Stomach (tissue), 9 donors: Measurements from ENCODE around the gene SHQ1. TPM values are rescaled to one million over a fixed set of nuclear protein-coding genes. Genes with fewer than 3 reads are reported as not detected.

Source experiments
- DNase-seq, 2 donors: peaks; one replicate each; pipeline versions ENCODE4 v3.0.0 to v3.0.0-alpha.2; 2013 to 2019
- H3K27ac ChIP-seq, 5 donors: fragments of 200-600 bp in 4 of 5; sonication (generic) in 4 of 5; one replicate each; pipeline ENCODE4 v1.5.1; 2013 to 2019; ENCODE audit warnings: mild to moderate bottlenecking in 1 of 5, moderate library complexity in 1 of 5
- H3K27me3 ChIP-seq, 3 donors: fragments of 200-600 bp; sonication (generic); one replicate each; pipeline ENCODE4 v1.5.1; 2017 to 2019; ENCODE audit warnings: mixed run types in 1 of 3
- H3K36me3 ChIP-seq, 4 donors: fragments of 200-600 bp; sonication (generic); 1 replicate in 3 of 4; 2 replicates in 1 of 4; pipeline ENCODE4 v1.5.1; 2016 to 2019
- H3K4me1 ChIP-seq, 4 donors: fragments of 200-600 bp; sonication (generic); one replicate each; pipeline ENCODE4 v1.5.1; 2016 to 2019
- H3K4me3 ChIP-seq, 4 donors: fragments of 200-600 bp; sonication (generic) in 3 of 4; one replicate each; pipeline ENCODE4 v1.5.1; 2016 to 2019; ENCODE audit warnings: mild to moderate bottlenecking in 1 of 4
- H3K9me3 ChIP-seq, 4 donors: fragments of 200-600 bp; sonication (generic); one replicate each; pipeline ENCODE4 v1.5.1; 2016 to 2019
- EP300 ChIP-seq: sonication (generic); formaldehyde crosslinking; IDR thresholded peaks from one replicate; pipeline ENCODE4 v1.6.1; 2017; ENCODE audit warnings: antibody characterized with exemption
- POLR2A ChIP-seq, 4 donors: fragments of 450-650 bp; IDR thresholded peaks; one replicate each; pipeline ENCODE4 v1.6.1; 2016; ENCODE audit warnings: antibody characterized with exemption in 4 of 4, control low read depth in 2 of 4, mild to moderate bottlenecking in 1 of 4, moderate library complexity in 1 of 4
- POLR2AphosphoS5 ChIP-seq, 3 donors: sonication (generic); formaldehyde crosslinking; IDR thresholded peaks; one replicate each; pipeline ENCODE4 v1.6.1; 2016; ENCODE audit warnings: antibody characterized with exemption in 3 of 3
- WGBS, 5 donors: extraction: QIAGEN DNeasy Blood & Tissue Kit in 3 of 5; methylation state at CpG; one replicate each; pipeline versions ENCODE4 v1.1.5 to v1.1.7; 2013 to 2018; 5-methylcytosine and 5-hydroxymethylcytosine counted together
- intact Hi-C: fragments of 100-400 bp; cut with DNase I; formaldehyde crosslinking; loops from one replicate; pipeline ENCODE4 v1.15.1; 2023; ENCODE audit warnings: low total_unique reads
- polyA plus RNA-seq, 3 donors: library from polyadenylated mRNA; stranded (reverse); fragments of 200-250 nt; gene quantifications; one replicate each; pipeline ENCODE4 v1.2.3, GENCODE V29; 2013
- total RNA-seq, 5 donors: library from RNA; depleted of rRNA; stranded (reverse); fragments of >200 nt; gene quantifications; one replicate each; pipeline versions ENCODE4 v1.1.0 to v1.2.3, GENCODE V29; 2014 to 2016
- TF ChIP-seq, protein P1 (sequence below), 7 experiments: fragments of 450-650 bp in 4 of 7; fragments of 200-600 bp in 3 of 7; sonication (generic) in 3 of 7; IDR thresholded peaks; one replicate each; pipeline ENCODE4 v1.5.1; 2016 to 2019; ENCODE audit warnings: antibody characterized with exemption in 7 of 7, control low read depth in 2 of 7, mild to moderate bottlenecking in 1 of 7
- donor health status: healthy with polysubstance abuse.
- donor health status: Bipolar disorder and iron deficiency.
- donor health status: healthy.

The SHQ1 gene
- total and polyA plus RNA-seq, 8 donors, result 7.5 to 77.9 (median 12.0) TPM

DNA sequence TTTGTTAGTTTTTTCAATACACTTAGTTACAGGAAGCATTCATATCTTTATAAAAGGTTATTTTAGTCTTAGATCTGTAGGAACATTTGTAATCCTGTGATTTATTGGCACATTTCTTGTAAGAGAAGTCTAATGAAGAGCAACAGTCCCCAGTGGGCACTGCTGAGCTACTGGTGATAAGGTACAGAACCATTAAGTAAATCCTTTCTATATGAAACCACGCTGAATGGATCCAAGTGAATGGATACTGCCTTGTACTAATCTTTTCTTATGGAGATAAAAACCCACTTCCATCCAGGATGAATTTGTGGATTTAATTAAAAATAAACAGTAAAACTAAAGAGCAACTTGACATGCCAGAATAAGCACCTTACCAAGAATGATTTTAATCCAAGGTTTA lies 64.0 kb downstream of the SHQ1 start:
- WGBS, 5 donors, result 92 to 99% (median 96%) methylated on average over 1 of the region's 1 CpG
- Histone ChIP-seq H3K27me3 (no peaks in the 10 kb centered on the region), H3K4me3 (no peak overlapping the region), H3K27ac (no peak overlapping the region), H3K36me3 (peaks cover 0 to 31% (median 21%) of the 10 kb centered on the region in 4 donors), H3K4me1 (no peaks in the 10 kb centered on the region), H3K9me3 (no peaks in the 10 kb centered on the region)
- TF ChIP-seq, protein P1, sequence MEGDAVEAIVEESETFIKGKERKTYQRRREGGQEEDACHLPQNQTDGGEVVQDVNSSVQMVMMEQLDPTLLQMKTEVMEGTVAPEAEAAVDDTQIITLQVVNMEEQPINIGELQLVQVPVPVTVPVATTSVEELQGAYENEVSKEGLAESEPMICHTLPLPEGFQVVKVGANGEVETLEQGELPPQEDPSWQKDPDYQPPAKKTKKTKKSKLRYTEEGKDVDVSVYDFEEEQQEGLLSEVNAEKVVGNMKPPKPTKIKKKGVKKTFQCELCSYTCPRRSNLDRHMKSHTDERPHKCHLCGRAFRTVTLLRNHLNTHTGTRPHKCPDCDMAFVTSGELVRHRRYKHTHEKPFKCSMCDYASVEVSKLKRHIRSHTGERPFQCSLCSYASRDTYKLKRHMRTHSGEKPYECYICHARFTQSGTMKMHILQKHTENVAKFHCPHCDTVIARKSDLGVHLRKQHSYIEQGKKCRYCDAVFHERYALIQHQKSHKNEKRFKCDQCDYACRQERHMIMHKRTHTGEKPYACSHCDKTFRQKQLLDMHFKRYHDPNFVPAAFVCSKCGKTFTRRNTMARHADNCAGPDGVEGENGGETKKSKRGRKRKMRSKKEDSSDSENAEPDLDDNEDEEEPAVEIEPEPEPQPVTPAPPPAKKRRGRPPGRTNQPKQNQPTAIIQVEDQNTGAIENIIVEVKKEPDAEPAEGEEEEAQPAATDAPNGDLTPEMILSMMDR (IDR thresholded peaks at IDR 0.05), result no peak
- TF ChIP-seq EP300 (no peak), POLR2A (IDR thresholded peaks at IDR 0.05) (no peak)
- DNase-seq, result no peak
- intact Hi-C loops, result no loop called here

DNA sequence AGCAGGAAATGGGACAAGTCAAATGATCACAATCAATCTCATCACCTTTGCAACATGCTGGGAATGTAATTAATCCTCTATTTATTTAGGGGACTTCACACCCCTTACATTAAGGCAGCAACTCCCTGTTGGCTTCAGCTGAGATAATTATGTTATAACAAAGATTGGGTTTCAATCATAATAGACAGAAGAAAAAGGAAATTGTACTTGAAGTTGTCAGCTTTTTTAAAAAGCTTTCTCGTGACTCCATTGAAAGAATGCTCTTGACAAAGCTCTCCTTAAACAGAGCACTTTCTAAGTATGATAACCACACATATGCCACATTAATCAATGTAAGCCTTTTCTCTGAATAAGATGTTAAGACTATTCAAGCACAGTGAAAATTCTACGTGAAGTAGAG lies 65.7 kb downstream of the SHQ1 start:
- no peak overlapping the region for H3K4me3 ChIP-seq
- no peak for DNase-seq
- no peaks in the 10 kb centered on the region for H3K9me3 ChIP-seq
- TF ChIP-seq, protein P1 (IDR thresholded peaks at IDR 0.05), result no peak
- no peak for TF ChIP-seq EP300
- TF ChIP-seq POLR2A (IDR thresholded peaks at IDR 0.05), result no peak
- TF ChIP-seq POLR2AphosphoS5 (IDR thresholded peaks at IDR 0.05), result no peak
- no peaks in the 10 kb centered on the region for H3K4me1 ChIP-seq
- H3K27ac ChIP-seq, result no peak overlapping the region
- H3K27me3 ChIP-seq, result no peaks in the 10 kb centered on the region
- peaks cover 0 to 26% (median 21%) of the 10 kb centered on the region in 4 donors for H3K36me3 ChIP-seq
- 69 to 90% (median 88%) methylated on average over 2 of the region's 2 CpGs for WGBS, 5 donors
- intact Hi-C loops, result no loop called here

DNA sequence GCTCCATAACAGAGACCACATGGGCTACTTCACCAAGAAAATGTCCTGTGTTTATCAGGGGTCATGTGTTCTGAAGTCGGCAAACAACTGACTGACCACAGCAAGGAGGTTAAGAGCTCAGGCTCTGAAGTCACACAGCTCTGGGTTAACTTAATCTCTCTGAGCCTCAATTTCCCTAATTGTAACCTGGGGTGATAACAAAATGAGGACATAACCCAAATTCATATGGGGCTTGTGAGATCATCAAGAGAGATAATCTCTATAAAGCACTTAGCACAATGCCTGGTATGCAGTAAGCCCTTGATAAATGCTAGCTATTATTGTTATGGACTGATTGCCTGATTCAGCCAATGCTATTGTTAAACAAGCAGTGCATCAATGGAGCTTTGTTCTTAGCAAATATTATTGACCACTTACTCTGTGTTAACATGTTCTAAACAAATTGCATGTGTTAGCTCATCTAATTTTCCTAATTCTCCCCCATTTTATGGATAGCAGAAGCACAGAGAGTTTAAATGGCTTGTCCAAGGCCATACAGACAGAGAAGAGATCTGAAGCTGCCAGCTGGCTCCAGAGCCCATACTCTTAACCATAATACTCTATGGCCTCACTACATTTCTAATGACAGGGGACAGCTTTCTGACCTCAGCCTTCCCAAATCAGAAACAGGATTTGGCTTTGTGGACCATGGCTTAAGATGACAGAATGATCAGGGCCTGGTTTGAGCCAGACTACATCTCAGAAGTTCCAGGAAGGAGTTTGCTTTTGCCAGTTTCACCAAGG lies 78.3 kb downstream of the SHQ1 start:
- Histone ChIP-seq H3K9me3 (no peaks in the 10 kb centered on the region), H3K27me3 (no peaks in the 10 kb centered on the region), H3K27ac (no peak overlapping the region), H3K4me3 (no peak overlapping the region), H3K4me1 (peaks cover 0 to 13% (median 3%) of the 10 kb centered on the region in 4 donors), H3K36me3 (peaks cover 0 to 18% (median 0%) of the 10 kb centered on the region in 4 donors)
- 53 to 70% (median 62%) methylated on average over 1 of the region's 1 CpG for WGBS, 5 donors
- DNase-seq, result no peak
- TF ChIP-seq POLR2AphosphoS5 (IDR thresholded peaks at IDR 0.05) (no peak), POLR2A (IDR thresholded peaks at IDR 0.05) (no peak), EP300 (no peak)
- TF ChIP-seq, protein P1 (IDR thresholded peaks at IDR 0.05), result no peak
- intact Hi-C loops, result no loop called here

DNA sequence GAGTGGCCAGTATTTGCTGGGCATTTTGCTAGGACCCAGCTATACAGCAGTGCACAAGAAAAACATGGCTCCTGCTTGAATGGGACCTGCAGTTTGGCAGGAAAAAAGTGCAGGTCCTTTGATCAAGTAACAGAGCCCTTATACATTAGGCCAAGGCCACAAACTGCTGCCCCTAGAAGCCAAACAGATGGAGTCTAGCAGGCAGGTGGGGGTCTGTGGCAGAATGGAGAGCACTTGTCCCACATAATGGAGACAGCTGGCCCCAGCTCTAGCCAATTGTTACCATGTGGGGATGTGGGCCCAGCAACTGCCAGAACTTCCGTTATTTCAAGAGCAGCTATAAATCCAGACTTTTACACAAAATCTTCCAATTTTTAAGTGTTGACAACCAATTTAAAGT lies 79.3 kb downstream of the SHQ1 start:
- intact Hi-C loops, result no loop called here
- Histone ChIP-seq H3K36me3 (peaks cover 0 to 19% (median 0%) of the 10 kb centered on the region in 4 donors), H3K4me1 (peaks cover 0 to 13% (median 3%) of the 10 kb centered on the region in 4 donors), H3K4me3 (no peak overlapping the region), H3K27me3 (no peaks in the 10 kb centered on the region), H3K9me3 (no peaks in the 10 kb centered on the region), H3K27ac (no peak overlapping the region)
- TF ChIP-seq POLR2A (IDR thresholded peaks at IDR 0.05) (no peak), POLR2AphosphoS5 (IDR thresholded peaks at IDR 0.05) (no peak), EP300 (no peak)
- TF ChIP-seq, protein P1 (IDR thresholded peaks at IDR 0.05), result no peak
- no peak for DNase-seq
- WGBS, 5 donors, result 94 to 100% (median 96%) methylated on average over 1 of the region's 1 CpG
